AG04449 (cell line): ENCODE data around the gene APOD.
A peak's percentile ranks its signal among the peaks of the same experiment; 100 is the strongest.

Experiments
- CTCF ChIA-PET: fragments of 350-600 bp; formaldehyde crosslinking; extraction: SDS; loops from one replicate; lab custom pipeline; 2021; ENCODE audit warnings: antibody characterized with exemption; lab: Yijun Ruan, JAX
- POLR2A ChIA-PET: fragments of 400-600, 350-600 bp; formaldehyde crosslinking; extraction: SDS; loops from one replicate; lab custom pipeline; 2020; ENCODE audit warnings: antibody characterized with exemption, inconsistent platforms; lab: Yijun Ruan, JAX
- DNase-seq: peaks from one replicate; pipeline ENCODE4 v3.0.0-alpha.2; 2010; ENCODE audit warnings: low read depth, low spot score
- H3K4me3 ChIP-seq: 2 replicates; pipeline ENCODE4 v1.5.1; 2011; ENCODE audit warnings: low read depth, mild to moderate bottlenecking, control low read depth, low read length
- CTCF ChIP-seq: IDR thresholded peaks from one replicate; pipeline ENCODE4 v1.5.1; 2011; ENCODE audit warnings: mild to moderate bottlenecking, moderate library complexity, low read length, control low read depth, inconsistent platforms; ENCODE audit not compliant: insufficient read depth; ENCODE audit errors: missing control alignments

The APOD gene

GRCh38 chr3:195542316-195542697 is 41.4 kb downstream of the APOD start:
- no peak for TF ChIP-seq CTCF
- ChIA-PET CTCF (interaction anchor here (0.8 to 3.4 kb wide), 6 partner anchors 9 to 855 kb away, joined by 3 to 30 read pairs (median 3); partner anchors contain the start of gene XXYLT1), POLR2A (interaction anchor here (0.7 kb wide), 1 partner anchor 10 kb away, joined by 4 read pairs; no protein-coding TSS in a partner anchor)
- no peak for DNase-seq
- peak overlapping the region; percentile 94 for H3K4me3 ChIP-seq

- CTCF ChIA-PET, result interaction anchor here (0.7 to 3.4 kb wide), 3 partner anchors 19 to 269 kb away, joined by 3 to 30 read pairs (median 18); partner anchors contain the start of gene XXYLT1
- POLR2A ChIA-PET, result interaction anchor here (0.7 kb wide), 1 partner anchor 868 kb away, joined by 3 read pairs; no protein-coding TSS in a partner anchor
- no peak overlapping the region for H3K4me3 ChIP-seq
Measured at GRCh38 chr3:195540511-195540910, 43.2 kb downstream of the APOD start.

DNA sequence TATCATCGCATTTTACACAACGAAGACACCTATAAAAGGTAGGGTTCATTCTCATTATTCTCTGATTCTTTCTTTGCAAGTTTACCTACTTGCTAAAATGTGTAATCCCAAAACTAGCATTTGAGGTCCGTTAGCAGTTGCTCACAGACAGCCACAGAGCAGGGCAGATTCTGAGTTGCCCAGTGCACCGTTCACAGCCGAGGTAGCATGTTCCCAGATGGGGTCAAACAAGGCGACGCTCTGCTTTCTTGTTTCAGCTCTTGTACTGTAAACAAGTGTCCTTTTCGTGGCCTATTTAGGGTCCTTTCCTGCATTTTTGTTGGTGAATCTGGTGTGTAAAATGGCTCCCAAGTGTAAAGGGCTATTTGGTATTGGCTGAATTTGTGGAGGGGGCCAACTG is 43.7 kb downstream of the APOD start:
- no peak for DNase-seq
- H3K4me3 ChIP-seq, result no peak overlapping the region
- no peak for TF ChIP-seq CTCF
- ChIA-PET CTCF (interaction anchor here (0.7 to 5.4 kb wide), 2 partner anchors 269 kb away, joined by 3 to 42 read pairs; partner anchors contain the start of gene XXYLT1), POLR2A (no interaction called here)

More at GRCh38 chr3:195540511-195540910, 43.2 kb downstream of the APOD start:
- no peak for TF ChIP-seq CTCF
- DNase-seq, result no peak

DNA sequence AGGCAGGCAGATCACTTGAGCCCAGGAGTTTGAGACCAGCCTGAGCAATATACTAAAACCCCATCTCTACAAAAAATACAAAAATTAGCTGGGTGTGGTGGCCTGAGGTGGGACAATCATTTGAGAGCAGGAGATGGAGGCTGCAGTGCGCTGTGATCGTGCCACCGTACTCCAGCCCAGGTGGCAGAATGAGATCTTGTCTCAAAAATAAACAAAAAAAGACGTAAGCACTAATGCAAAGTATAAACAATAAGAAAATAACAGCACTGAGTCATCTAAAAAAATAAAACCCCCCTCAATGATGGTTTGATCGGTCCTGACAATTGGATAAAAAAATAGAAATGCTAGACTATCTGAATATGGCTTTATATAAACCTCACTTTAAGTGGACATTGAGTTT is 44.3 kb downstream of the APOD start:
- ChIA-PET POLR2A (no interaction called here), CTCF (interaction anchor here (5.4 to 8.0 kb wide), 2 partner anchors 15 to 269 kb away, joined by 42 to 68 read pairs; partner anchors contain the start of gene XXYLT1)
- no peak overlapping the region for H3K4me3 ChIP-seq
- no peak for TF ChIP-seq CTCF
- no peak for DNase-seq

- CTCF ChIA-PET, result interaction anchor here (0.7 to 8.0 kb wide), 3 partner anchors 13 to 267 kb away, joined by 3 to 68 read pairs (median 42); partner anchors contain the start of gene XXYLT1
- POLR2A ChIA-PET, result no interaction called here
- DNase-seq, result no peak
- no peak for TF ChIP-seq CTCF
- no peak overlapping the region for H3K4me3 ChIP-seq
Measured at GRCh38 chr3:195537995-195538394, 45.7 kb downstream of the APOD start.

GRCh38 chr3:195535293-195535692 is 48.4 kb downstream of the APOD start:
- ChIA-PET CTCF (interaction anchor here (5.4 to 8.0 kb wide), 2 partner anchors 11 to 265 kb away, joined by 42 to 68 read pairs; partner anchors contain the start of gene XXYLT1), POLR2A (no interaction called here)
- H3K4me3 ChIP-seq, result no peak overlapping the region
- DNase-seq, result no peak
- no peak for TF ChIP-seq CTCF
